IPS-20b (cell line): ENCODE measurements around the gene RBM20.

ENCODE experiments used
- H3K27ac ChIP-seq: one replicate; pipeline ENCODE4 v1.5.1; 2013; ENCODE audit warnings: low read length
- H3K27me3 ChIP-seq: 2 replicates; pipeline ENCODE4 v1.6.1; 2013; ENCODE audit warnings: mild to moderate bottlenecking, low read length, inconsistent platforms; ENCODE audit not compliant: insufficient read depth
- H3K36me3 ChIP-seq: 2 replicates; pipeline ENCODE4 v1.6.1; 2013; ENCODE audit warnings: low read depth, mild to moderate bottlenecking, inconsistent platforms, low read length, moderate library complexity; ENCODE audit not compliant: insufficient read depth
- H3K4me1 ChIP-seq: 2 replicates; pipeline ENCODE4 v1.6.1; 2013; ENCODE audit warnings: mild to moderate bottlenecking, control low read depth, inconsistent platforms, low read length, moderate library complexity; ENCODE audit not compliant: insufficient read depth
- H3K4me3 ChIP-seq: 2 replicates; pipeline ENCODE4 v1.5.1; 2013; ENCODE audit warnings: mild to moderate bottlenecking, low read length, inconsistent platforms
- H3K9ac ChIP-seq: 2 replicates; pipeline ENCODE4 v1.6.1; 2013; ENCODE audit warnings: low read depth, mild to moderate bottlenecking, inconsistent platforms, low read length, moderate library complexity
- H3K9me3 ChIP-seq: 2 replicates; pipeline ENCODE4 v1.6.1; 2013; ENCODE audit warnings: mild to moderate bottlenecking, low read depth, low read length, inconsistent platforms; ENCODE audit not compliant: insufficient read depth

Gene RBM20

GRCh38 chr10:110684800-110685446 lies 40.8 kb downstream of the RBM20 start:
- no peaks in the 10 kb centered on the region for H3K9me3 ChIP-seq
- H3K4me1 ChIP-seq = peaks cover 13% of the 10 kb centered on the region; the same call in 1 of the 2 replicates
- H3K4me3 ChIP-seq = no peak overlapping the region
- no peaks in the 10 kb centered on the region for H3K27me3 ChIP-seq
- no peaks in the 10 kb centered on the region for H3K36me3 ChIP-seq
- H3K27ac ChIP-seq = no peak overlapping the region
- no peak overlapping the region for H3K9ac ChIP-seq

GRCh38 chr10:110686047-110686446 lies 41.9 kb downstream of the RBM20 start:
- Histone ChIP-seq H3K4me1 (peaks cover 10% of the 10 kb centered on the region; the same call in 1 of the 2 replicates), H3K27me3 (no peaks in the 10 kb centered on the region), H3K27ac (no peak overlapping the region), H3K36me3 (no peaks in the 10 kb centered on the region), H3K4me3 (no peak overlapping the region), H3K9ac (no peak overlapping the region), H3K9me3 (no peaks in the 10 kb centered on the region)

GRCh38 chr10:110686949-110687348 lies 42.8 kb downstream of the RBM20 start:
- H3K9ac ChIP-seq = no peak overlapping the region
- peaks cover 8% of the 10 kb centered on the region; the same call in 1 of the 2 replicates for H3K9me3 ChIP-seq
- no peak overlapping the region for H3K4me3 ChIP-seq
- no peaks in the 10 kb centered on the region for H3K36me3 ChIP-seq
- H3K4me1 ChIP-seq = peaks cover 10% of the 10 kb centered on the region; the same call in 1 of the 2 replicates
- no peaks in the 10 kb centered on the region for H3K27me3 ChIP-seq
- H3K27ac ChIP-seq = no peak overlapping the region

GRCh38 chr10:110687400-110687799 lies 43.3 kb downstream of the RBM20 start:
- no peak overlapping the region for H3K9ac ChIP-seq
- no peak overlapping the region for H3K4me3 ChIP-seq
- H3K27ac ChIP-seq = no peak overlapping the region
- H3K4me1 ChIP-seq = peaks cover 10% of the 10 kb centered on the region; the same call in 1 of the 2 replicates
- no peaks in the 10 kb centered on the region for H3K27me3 ChIP-seq
- H3K9me3 ChIP-seq = peaks cover 11% of the 10 kb centered on the region; the same call in 1 of the 2 replicates
- H3K36me3 ChIP-seq = no peaks in the 10 kb centered on the region

- Histone ChIP-seq H3K27ac (no peak overlapping the region), H3K36me3 (no peaks in the 10 kb centered on the region), H3K9ac (no peak overlapping the region), H3K9me3 (peaks cover 11% of the 10 kb centered on the region; the same call in 1 of the 2 replicates), H3K4me3 (no peak overlapping the region), H3K27me3 (no peaks in the 10 kb centered on the region), H3K4me1 (no peaks in the 10 kb centered on the region)
Observed at GRCh38 chr10:110691139-110691538, 47.0 kb downstream of the RBM20 start.

- H3K27ac ChIP-seq = no peak overlapping the region
- peaks cover 11% of the 10 kb centered on the region; the same call in 1 of the 2 replicates for H3K9me3 ChIP-seq
- no peaks in the 10 kb centered on the region for H3K27me3 ChIP-seq
- H3K9ac ChIP-seq = no peak overlapping the region
- H3K4me1 ChIP-seq = no peaks in the 10 kb centered on the region
- no peak overlapping the region for H3K4me3 ChIP-seq
- no peaks in the 10 kb centered on the region for H3K36me3 ChIP-seq
Observed at GRCh38 chr10:110694263-110694662, 50.1 kb downstream of the RBM20 start.

GRCh38 chr10:110694820-110695538 lies 50.8 kb downstream of the RBM20 start:
- Histone ChIP-seq H3K27ac (no peak overlapping the region), H3K9ac (no peak overlapping the region), H3K9me3 (peaks cover 11% of the 10 kb centered on the region; the same call in 1 of the 2 replicates), H3K27me3 (no peaks in the 10 kb centered on the region), H3K36me3 (no peaks in the 10 kb centered on the region), H3K4me3 (no peak overlapping the region), H3K4me1 (no peaks in the 10 kb centered on the region)

- H3K9me3 ChIP-seq = peaks cover 11% of the 10 kb centered on the region; the same call in 1 of the 2 replicates
- H3K27ac ChIP-seq = no peak overlapping the region
- no peak overlapping the region for H3K9ac ChIP-seq
- H3K4me1 ChIP-seq = no peaks in the 10 kb centered on the region
- no peaks in the 10 kb centered on the region for H3K36me3 ChIP-seq
- H3K27me3 ChIP-seq = no peaks in the 10 kb centered on the region
- no peak overlapping the region for H3K4me3 ChIP-seq
Observed at GRCh38 chr10:110695539-110695886, 51.4 kb downstream of the RBM20 start.

GRCh38 chr10:110696436-110696835 lies 52.3 kb downstream of the RBM20 start:
- H3K27me3 ChIP-seq = no peaks in the 10 kb centered on the region
- H3K4me1 ChIP-seq = peaks cover 2% of the 10 kb centered on the region; the same call in 1 of the 2 replicates
- H3K9me3 ChIP-seq = peaks cover 8% of the 10 kb centered on the region; the same call in 1 of the 2 replicates
- H3K36me3 ChIP-seq = no peaks in the 10 kb centered on the region
- H3K9ac ChIP-seq = no peak overlapping the region
- no peak overlapping the region for H3K27ac ChIP-seq
- no peak overlapping the region for H3K4me3 ChIP-seq

GRCh38 chr10:110698340-110698739 lies 54.2 kb downstream of the RBM20 start:
- H3K4me1 ChIP-seq = peaks cover 8% of the 10 kb centered on the region
- H3K27ac ChIP-seq = no peak overlapping the region

GRCh38 chr10:110698782-110699201 lies 54.7 kb downstream of the RBM20 start:
- H3K27ac ChIP-seq = no peak overlapping the region
- H3K27me3 ChIP-seq = no peaks in the 10 kb centered on the region
- no peaks in the 10 kb centered on the region for H3K36me3 ChIP-seq
- H3K9ac ChIP-seq = no peak overlapping the region
- no peak overlapping the region for H3K4me3 ChIP-seq
- H3K4me1 ChIP-seq = peaks cover 8% of the 10 kb centered on the region
- H3K9me3 ChIP-seq = no peaks in the 10 kb centered on the region

More at GRCh38 chr10:110698340-110698739, 54.2 kb downstream of the RBM20 start:
- H3K4me3 ChIP-seq = no peak overlapping the region
- H3K27me3 ChIP-seq = no peaks in the 10 kb centered on the region
- no peaks in the 10 kb centered on the region for H3K9me3 ChIP-seq
- no peak overlapping the region for H3K9ac ChIP-seq
- no peaks in the 10 kb centered on the region for H3K36me3 ChIP-seq
